ENCODE data around the gene WDFY1. TPM values are rescaled to one million over a fixed set of nuclear protein-coding genes. Genes with fewer than 3 reads are reported as not detected.

Gene WDFY1
- total and polyA plus RNA-seq, 3 experiments from 2014 or later: 16.0 to 28.5 (median 18.1) TPM

GRCh38 chr2:223854741-223855140 lies 90.4 kb downstream of the WDFY1 start:
- peaks cover 5 to 15% (median 6%) of the 10 kb centered on the region in 3 donors for H3K36me3 Mint-ChIP-seq
- H3K27ac ChIP-seq (ENCODE audit: low read depth, low read length): no peak overlapping the region
- no peaks in the 10 kb centered on the region for H3K9me3 Mint-ChIP-seq
- H3K27me3 Mint-ChIP-seq: peaks cover 0 to 2% of the 10 kb centered on the region in 2 donors
- peaks cover 10 to 27% (median 23%) of the 10 kb centered on the region in 3 donors for H3K4me1 Mint-ChIP-seq
- POLR2A ChIA-PET: no interaction called here
- CTCF ChIA-PET: no interaction called here
- no peak overlapping the region for H3K4me3 ChIP-seq (ENCODE audit: low read length)
- no peak for DNase-seq
- peak overlapping the region in 2 of 7 donors; percentile 6 to 60 for H3K4me3 Mint-ChIP-seq
- no peaks in the 10 kb centered on the region for H3K27me3 ChIP-seq (ENCODE audit: insufficient read depth, low read length, poor library complexity, severe bottlenecking)
- H3K36me3 ChIP-seq (ENCODE audit: insufficient read depth, low read length): no peaks in the 10 kb centered on the region
- peak overlapping the region in 2 of 8 donors; percentile 24 to 62 for H3K27ac Mint-ChIP-seq
- H3K9me3 ChIP-seq (ENCODE audit: low read length): no peaks in the 10 kb centered on the region
- no peaks in the 10 kb centered on the region for H3K4me1 ChIP-seq (ENCODE audit: insufficient read depth, low read length)

GRCh38 chr2:223853425-223853837 lies 91.7 kb downstream of the WDFY1 start:
- H3K36me3 Mint-ChIP-seq: peaks cover 8 to 21% (median 11%) of the 10 kb centered on the region in 3 donors
- ChIA-PET CTCF (interaction anchor here (0.7 to 0.9 kb wide), 2 partner anchors 12 to 126 kb away, joined by 3 read pairs; no protein-coding TSS in a partner anchor), POLR2A (no interaction called here)

GRCh38 chr2:223852281-223852795 lies 92.8 kb downstream of the WDFY1 start:
- H3K36me3 Mint-ChIP-seq: peaks cover 8 to 21% (median 12%) of the 10 kb centered on the region in 3 donors
- ChIA-PET POLR2A (no interaction called here), CTCF (no interaction called here)
- H3K27me3 Mint-ChIP-seq: peaks cover 0 to 2% of the 10 kb centered on the region in 2 donors
- Histone ChIP-seq H3K4me1 (ENCODE audit: insufficient read depth, low read length) (no peaks in the 10 kb centered on the region), H3K27me3 (ENCODE audit: insufficient read depth, low read length, poor library complexity, severe bottlenecking) (no peaks in the 10 kb centered on the region), H3K4me3 (ENCODE audit: low read length) (no peak overlapping the region), H3K27ac (ENCODE audit: low read depth, low read length) (no peak overlapping the region), H3K9me3 (ENCODE audit: low read length) (no peaks in the 10 kb centered on the region), H3K36me3 (ENCODE audit: insufficient read depth, low read length) (no peaks in the 10 kb centered on the region)
- H3K27ac Mint-ChIP-seq: peak overlapping the region in 1 of 8 donors; percentile 21
- H3K4me1 Mint-ChIP-seq: peaks cover 12 to 24% (median 21%) of the 10 kb centered on the region in 3 donors
- H3K9me3 Mint-ChIP-seq: no peaks in the 10 kb centered on the region
- DNase-seq: no peak
- no peak overlapping the region for H3K4me3 Mint-ChIP-seq

More at GRCh38 chr2:223853425-223853837, 91.7 kb downstream of the WDFY1 start:
- H3K4me1 Mint-ChIP-seq: peaks cover 10 to 16% (median 14%) of the 10 kb centered on the region in 3 donors
- Histone ChIP-seq H3K4me1 (ENCODE audit: insufficient read depth, low read length) (no peaks in the 10 kb centered on the region), H3K27ac (ENCODE audit: low read depth, low read length) (no peak overlapping the region), H3K9me3 (ENCODE audit: low read length) (no peaks in the 10 kb centered on the region), H3K36me3 (ENCODE audit: insufficient read depth, low read length) (no peaks in the 10 kb centered on the region), H3K4me3 (ENCODE audit: low read length) (no peak overlapping the region), H3K27me3 (ENCODE audit: insufficient read depth, low read length, poor library complexity, severe bottlenecking) (no peaks in the 10 kb centered on the region)
- no peak overlapping the region for H3K4me3 Mint-ChIP-seq
- H3K9me3 Mint-ChIP-seq: no peaks in the 10 kb centered on the region
- peaks cover 0 to 2% of the 10 kb centered on the region in 2 donors for H3K27me3 Mint-ChIP-seq
- DNase-seq: no peak
- peak overlapping the region in 1 of 8 donors; percentile 22 for H3K27ac Mint-ChIP-seq

- no peaks in the 10 kb centered on the region for H3K9me3 Mint-ChIP-seq
- Histone ChIP-seq H3K4me1 (ENCODE audit: insufficient read depth, low read length) (no peaks in the 10 kb centered on the region), H3K9me3 (ENCODE audit: low read length) (no peaks in the 10 kb centered on the region), H3K27me3 (ENCODE audit: insufficient read depth, low read length, poor library complexity, severe bottlenecking) (no peaks in the 10 kb centered on the region), H3K36me3 (ENCODE audit: insufficient read depth, low read length) (no peaks in the 10 kb centered on the region), H3K4me3 (ENCODE audit: low read length) (no peak overlapping the region), H3K27ac (ENCODE audit: low read depth, low read length) (no peak overlapping the region)
- POLR2A ChIA-PET: interaction anchor here (0.7 kb wide), 1 partner anchor 35 kb away, joined by 3 read pairs; no protein-coding TSS in a partner anchor
- H3K27me3 Mint-ChIP-seq: peaks cover 0 to 3% of the 10 kb centered on the region in 2 donors
- H3K36me3 Mint-ChIP-seq: peaks cover 9 to 17% (median 14%) of the 10 kb centered on the region in 3 donors
- DNase-seq: no peak
- CTCF ChIA-PET: interaction anchor here (1.0 kb wide), 1 partner anchor 124 kb away, joined by 3 read pairs; no protein-coding TSS in a partner anchor
- peak overlapping the region in 1 of 8 donors; percentile 10 for H3K27ac Mint-ChIP-seq
- no peak overlapping the region for H3K4me3 Mint-ChIP-seq
- peaks cover 9 to 29% (median 15%) of the 10 kb centered on the region in 3 donors for H3K4me1 Mint-ChIP-seq
Observed at GRCh38 chr2:223847410-223847809, 97.7 kb downstream of the WDFY1 start.

- no peaks in the 10 kb centered on the region for H3K9me3 ChIP-seq (ENCODE audit: low read length)
- H3K4me3 ChIP-seq (ENCODE audit: low read length): no peak overlapping the region
- Mint-ChIP-seq H3K4me1 (peaks cover 8 to 26% (median 15%) of the 10 kb centered on the region in 3 donors), H3K4me3 (no peak overlapping the region), H3K36me3 (peaks cover 9 to 17% (median 14%) of the 10 kb centered on the region in 3 donors), H3K27ac (no peak overlapping the region), H3K9me3 (no peaks in the 10 kb centered on the region), H3K27me3 (peaks cover 0 to 3% of the 10 kb centered on the region in 2 donors)
- ChIA-PET POLR2A (no interaction called here), CTCF (interaction anchor here (1.0 kb wide), 1 partner anchor 125 kb away, joined by 3 read pairs; no protein-coding TSS in a partner anchor)
- no peak for DNase-seq
- H3K27me3 ChIP-seq (ENCODE audit: insufficient read depth, low read length, poor library complexity, severe bottlenecking): no peaks in the 10 kb centered on the region
- no peaks in the 10 kb centered on the region for H3K4me1 ChIP-seq (ENCODE audit: insufficient read depth, low read length)
- H3K36me3 ChIP-seq (ENCODE audit: insufficient read depth, low read length): no peaks in the 10 kb centered on the region
- H3K27ac ChIP-seq (ENCODE audit: low read depth, low read length): no peak overlapping the region
Observed at GRCh38 chr2:223846515-223846914, 98.6 kb downstream of the WDFY1 start.

- no peaks in the 10 kb centered on the region for H3K27me3 ChIP-seq (ENCODE audit: insufficient read depth, low read length, poor library complexity, severe bottlenecking)
- Mint-ChIP-seq H3K9me3 (no peaks in the 10 kb centered on the region), H3K4me3 (peak overlapping the region in 1 of 7 donors; percentile 14), H3K27me3 (peaks cover 0 to 1% of the 10 kb centered on the region in 2 donors), H3K27ac (peak overlapping the region in 5 of 8 donors; percentile 28 to 77 (median 44)), H3K36me3 (peaks cover 0 to 6% (median 5%) of the 10 kb centered on the region in 3 donors), H3K4me1 (peaks cover 6 to 13% (median 8%) of the 10 kb centered on the region in 3 donors)
- no peak for DNase-seq
- H3K36me3 ChIP-seq (ENCODE audit: insufficient read depth, low read length): no peaks in the 10 kb centered on the region
- H3K4me1 ChIP-seq (ENCODE audit: insufficient read depth, low read length): peaks cover 3% of the 10 kb centered on the region
- H3K4me3 ChIP-seq (ENCODE audit: low read length): no peak overlapping the region
- ChIA-PET POLR2A (no interaction called here), CTCF (no interaction called here)
- H3K9me3 ChIP-seq (ENCODE audit: low read length): no peaks in the 10 kb centered on the region
- no peak overlapping the region for H3K27ac ChIP-seq (ENCODE audit: low read depth, low read length)
Observed at GRCh38 chr2:223841436-223842190, 103.5 kb downstream of the WDFY1 start.

- ChIA-PET CTCF (interaction anchor here (0.6 to 1.7 kb wide), 3 partner anchors 11 to 44 kb away, joined by 3 to 4 read pairs (median 4); no protein-coding TSS in a partner anchor), POLR2A (no interaction called here)
- H3K4me3 ChIP-seq (ENCODE audit: low read length): peak within 1 kb of the TSS; percentile 58
Observed at GRCh38 chr2:223837287-223838061, 107.7 kb downstream of the WDFY1 start, which contains the start of gene AP1S3. TSS of gene AP1S3 (minus strand) at chr2:223837582. CDS start at chr2:223837450, 132 bp downstream.

More at GRCh38 chr2:223837287-223838061, 107.7 kb downstream of the WDFY1 start, which contains the start of gene AP1S3:
- Mint-ChIP-seq H3K4me3 (peak within 1 kb of the TSS; percentile 90 to 97 (median 94)), H3K27me3 (peaks cover 0 to 1% of the 10 kb centered on the region in 2 donors), H3K27ac (peak within 1 kb of the TSS; percentile 50 to 97 (median 88)), H3K36me3 (peaks cover 0 to 5% (median 0%) of the 10 kb centered on the region in 3 donors), H3K9me3 (no peaks in the 10 kb centered on the region), H3K4me1 (peaks cover 11 to 16% (median 16%) of the 10 kb centered on the region in 3 donors)
- Histone ChIP-seq H3K27me3 (ENCODE audit: insufficient read depth, low read length, poor library complexity, severe bottlenecking) (no peaks in the 10 kb centered on the region), H3K36me3 (ENCODE audit: insufficient read depth, low read length) (no peaks in the 10 kb centered on the region), H3K27ac (ENCODE audit: low read depth, low read length) (no peak within 1 kb of the TSS), H3K9me3 (ENCODE audit: low read length) (no peaks in the 10 kb centered on the region), H3K4me1 (ENCODE audit: insufficient read depth, low read length) (peaks cover 9% of the 10 kb centered on the region)
- peak; percentile 50 to 76 (median 65) for DNase-seq
